Loucy (cell line): ENCODE results near the gene SPDYA.

Source experiments
- CTCF ChIP-seq: fragments of 200-600 bp; sonication (generic); conservative IDR thresholded peaks from 2 replicates; pipeline ENCODE4 v1.5.1; 2014; ENCODE audit warnings: mild to moderate bottlenecking, antibody characterized with exemption, low read length
- EZH2phosphoT487 ChIP-seq: fragments of 200-600 bp; IDR thresholded peaks from 2 replicates; pipeline ENCODE4 v1.6.1; 2018; ENCODE audit warnings: antibody characterized with exemption, mild to moderate bottlenecking, moderate library complexity, borderline replicate concordance

GRCh38 chr2:28772351-28772750, 38.3 kb upstream of the SPDYA start:
- TF ChIP-seq CTCF (no peak), EZH2phosphoT487 (no peak)
